Epidermal melanocyte (primary cell): ENCODE measurements around the gene C17orf58.
"Not testable (repeated sequence)": the region's sequence is repeated elsewhere in the genome, so short reads cannot be mapped to it uniquely, and the experiment has no call there.

Experiments
- DNase-seq: peaks from one replicate; pipeline ENCODE4 v3.0.0; 2011; ENCODE audit warnings: low spot score; ENCODE audit not compliant: insufficient read length

Gene C17orf58

DNA sequence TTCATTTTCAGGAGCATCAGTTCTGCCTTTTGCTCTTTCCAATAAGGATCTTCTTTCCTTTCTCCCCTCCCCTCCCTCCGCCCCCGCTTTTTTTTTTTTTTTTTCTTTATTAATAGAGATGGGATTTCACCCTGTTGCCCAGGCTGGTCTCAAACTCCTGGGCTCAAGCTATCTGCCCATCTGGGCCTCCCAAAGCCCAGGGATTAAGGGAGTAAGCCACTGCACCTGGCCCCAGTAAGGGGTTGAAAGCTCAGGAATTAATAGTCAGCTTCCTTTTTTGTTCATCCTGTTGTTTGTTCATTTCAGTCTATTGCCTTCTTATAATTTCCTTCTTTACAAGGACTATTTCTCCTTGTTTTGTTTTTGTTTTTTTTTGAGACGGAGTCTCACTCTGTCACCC is 7.9 kb upstream of the C17orf58 start:
- no peak for DNase-seq

DNA sequence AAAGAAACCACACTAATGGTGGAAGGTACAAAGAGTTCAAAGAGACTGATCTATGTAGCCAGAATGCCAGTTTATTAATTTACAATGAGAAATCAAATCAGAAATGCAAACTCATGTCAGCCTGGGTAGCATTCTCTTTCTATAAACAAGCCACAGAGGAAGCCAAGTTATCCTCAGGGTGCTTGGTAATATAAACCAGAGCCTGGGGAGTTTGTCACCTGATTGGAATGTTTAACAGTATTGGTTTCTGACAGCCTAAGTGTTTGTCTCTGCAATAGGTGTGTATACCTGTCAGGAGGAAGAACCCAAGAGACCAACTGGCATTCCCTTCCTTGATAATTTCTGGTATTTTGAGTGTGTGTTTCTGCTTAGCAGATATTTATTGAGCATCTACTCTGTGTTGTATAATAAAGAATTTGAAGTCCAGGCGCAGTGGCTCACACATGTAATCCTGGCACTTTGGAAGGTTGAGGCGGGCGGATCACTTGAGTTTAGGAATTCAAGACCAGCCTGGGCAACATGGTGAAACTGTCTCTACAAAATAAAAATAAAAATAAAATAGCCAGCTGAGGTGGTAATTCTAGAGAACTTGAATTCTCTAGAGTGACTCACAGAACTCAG is 3.1 kb upstream of the C17orf58 start:
- no peak for DNase-seq

DNA sequence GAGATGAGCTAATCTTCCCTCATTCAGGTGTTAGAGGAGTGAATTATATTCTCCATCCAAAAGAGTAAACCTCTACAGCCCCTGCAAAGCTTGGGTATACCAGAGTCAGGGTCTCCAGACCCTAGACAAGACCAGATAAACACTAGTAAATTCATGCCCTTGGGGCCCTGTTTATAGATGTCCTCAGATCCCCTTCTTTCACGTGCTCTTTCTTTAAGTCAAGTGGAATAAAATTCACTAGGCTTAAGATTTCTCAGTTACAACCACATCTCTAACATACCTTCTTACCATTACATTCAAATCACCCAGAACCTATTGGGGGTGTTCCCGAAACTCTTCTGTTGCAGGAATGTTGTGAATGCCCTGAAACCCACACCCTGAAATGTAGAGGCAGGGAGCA is 2.2 kb upstream of the C17orf58 start:
- DNase-seq = no peak

DNA sequence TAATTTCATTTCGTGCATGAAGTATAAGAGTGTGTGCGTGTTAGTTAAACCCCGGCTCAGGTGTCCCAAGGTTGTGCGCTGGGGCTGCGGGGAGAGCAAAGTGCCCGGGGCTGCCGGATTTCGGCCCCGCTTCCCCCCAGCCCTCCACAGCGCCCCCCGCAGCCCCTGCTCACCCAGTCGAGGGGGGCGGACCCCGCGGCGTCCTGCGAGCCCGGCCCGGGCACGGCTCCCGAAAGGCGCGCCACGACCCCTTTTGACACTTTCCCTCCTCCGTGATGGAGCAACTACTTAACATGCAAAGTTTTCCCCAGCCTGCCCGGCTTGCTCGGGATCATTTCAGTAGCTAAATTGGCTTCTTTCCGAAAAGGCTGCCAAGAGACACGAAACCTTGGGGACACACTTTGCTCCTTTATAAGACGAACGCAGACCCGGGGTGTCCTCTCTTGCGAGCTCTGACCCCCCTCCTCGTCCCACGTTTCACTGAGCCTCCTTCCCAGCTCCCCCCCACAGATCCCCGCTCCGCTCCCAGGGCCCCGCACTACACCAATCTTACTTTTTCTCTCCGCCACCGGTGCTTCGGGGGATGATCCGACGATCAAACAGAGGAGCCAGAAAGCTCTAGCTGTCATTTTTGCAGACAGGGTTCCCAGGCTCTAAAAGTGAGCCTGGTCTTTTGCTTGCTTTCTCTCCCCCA is 552 bp downstream of the C17orf58 start:
- DNase-seq = no peak

DNA sequence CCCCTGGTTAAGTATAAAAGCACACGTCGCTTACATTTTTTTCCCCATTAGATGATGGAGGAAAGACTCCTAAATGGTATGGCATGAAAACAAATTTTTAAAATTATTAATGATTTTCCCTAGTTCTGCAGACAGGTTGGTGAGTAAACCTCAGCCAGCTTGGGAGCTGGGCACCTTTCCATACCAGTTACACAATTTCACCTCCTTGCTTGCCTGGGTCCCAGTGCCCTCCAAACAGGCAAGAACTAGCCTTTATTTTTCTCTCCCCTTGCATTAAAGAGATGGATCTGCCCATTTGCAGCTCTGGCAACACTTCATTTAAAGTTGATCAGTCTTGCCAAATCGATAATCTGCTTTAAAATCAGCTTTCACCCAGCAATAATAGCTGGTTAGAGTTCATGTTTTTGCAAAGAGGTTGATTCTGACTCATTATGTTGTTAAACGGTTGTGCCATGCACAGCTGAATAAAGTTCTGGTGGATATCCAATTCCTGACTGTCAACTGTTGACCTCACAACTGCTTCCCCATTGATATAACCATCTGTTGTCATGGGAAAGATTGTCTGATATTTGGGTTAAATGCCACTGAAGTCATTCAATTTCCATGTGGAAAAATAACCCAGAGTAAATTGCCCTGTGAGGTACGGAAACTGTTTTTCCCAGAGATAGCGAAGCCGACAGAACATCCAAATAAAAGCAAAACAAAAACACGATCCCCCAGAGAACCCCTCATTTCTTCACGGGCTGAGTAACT is 1.3 kb downstream of the C17orf58 start:
- DNase-seq = no peak

DNA sequence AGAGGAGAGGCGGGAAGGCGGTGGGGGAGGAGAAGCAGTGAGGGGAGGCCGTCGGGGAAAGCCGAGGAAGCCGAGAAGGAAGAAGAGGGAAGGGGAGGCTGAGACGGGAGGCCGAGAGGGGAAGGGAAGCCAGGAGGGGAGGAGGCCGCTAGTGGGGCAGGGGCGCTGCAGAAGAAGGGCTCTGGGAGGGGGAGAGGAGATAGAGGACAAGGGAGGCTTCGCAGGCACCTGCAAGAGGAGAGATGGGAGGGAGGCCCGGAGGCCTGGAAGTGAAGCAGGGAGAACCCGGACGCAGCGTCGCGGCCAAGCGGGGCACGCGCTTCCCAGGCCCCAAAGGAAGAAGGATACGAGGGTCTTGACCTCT is 2.3 kb downstream of the C17orf58 start:
- no peak for DNase-seq

DNA sequence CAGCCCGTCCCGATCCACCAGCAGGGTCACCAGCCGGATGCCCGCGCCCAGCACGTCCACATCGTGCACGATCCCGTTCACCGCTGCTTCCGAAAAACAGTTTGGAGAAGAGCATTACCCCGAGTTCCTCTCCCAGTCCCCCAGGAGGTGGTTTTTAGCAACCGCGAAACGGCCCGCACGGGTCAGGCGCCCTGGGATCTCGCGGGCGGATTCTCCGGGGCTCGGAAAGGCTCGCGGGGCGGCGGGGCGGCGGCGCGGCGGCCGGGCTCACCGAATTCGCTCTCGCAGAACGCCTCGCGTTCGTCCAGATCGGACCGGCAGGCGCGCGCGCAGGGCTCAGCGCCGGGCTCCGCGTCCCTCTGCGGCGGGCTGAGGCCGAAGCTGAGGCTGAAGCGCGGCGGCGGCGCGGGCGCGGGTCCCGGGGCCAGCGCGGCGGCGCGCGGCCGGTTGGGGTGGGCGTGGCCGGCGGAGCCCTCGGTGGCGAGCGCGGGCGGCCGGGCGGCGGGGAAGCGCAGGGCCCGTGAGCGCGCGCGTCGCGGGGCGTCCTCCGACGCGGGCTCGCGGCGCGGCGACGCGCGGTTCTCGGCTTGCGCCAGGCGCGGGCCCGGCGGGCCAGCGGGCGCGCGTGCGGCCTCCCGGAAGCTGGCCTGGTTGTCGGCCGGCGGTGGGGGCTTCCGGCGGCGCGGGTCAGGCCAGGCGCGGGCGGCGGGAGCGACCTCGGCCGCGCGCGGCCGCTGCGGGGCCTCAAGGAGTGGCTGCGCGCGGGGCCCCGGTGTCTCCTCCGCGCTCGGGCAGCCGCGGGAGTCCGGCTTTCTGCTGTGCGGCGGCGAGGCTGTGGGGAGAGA is 2.9 kb downstream of the C17orf58 start:
- peak; percentile 74 for DNase-seq

DNA sequence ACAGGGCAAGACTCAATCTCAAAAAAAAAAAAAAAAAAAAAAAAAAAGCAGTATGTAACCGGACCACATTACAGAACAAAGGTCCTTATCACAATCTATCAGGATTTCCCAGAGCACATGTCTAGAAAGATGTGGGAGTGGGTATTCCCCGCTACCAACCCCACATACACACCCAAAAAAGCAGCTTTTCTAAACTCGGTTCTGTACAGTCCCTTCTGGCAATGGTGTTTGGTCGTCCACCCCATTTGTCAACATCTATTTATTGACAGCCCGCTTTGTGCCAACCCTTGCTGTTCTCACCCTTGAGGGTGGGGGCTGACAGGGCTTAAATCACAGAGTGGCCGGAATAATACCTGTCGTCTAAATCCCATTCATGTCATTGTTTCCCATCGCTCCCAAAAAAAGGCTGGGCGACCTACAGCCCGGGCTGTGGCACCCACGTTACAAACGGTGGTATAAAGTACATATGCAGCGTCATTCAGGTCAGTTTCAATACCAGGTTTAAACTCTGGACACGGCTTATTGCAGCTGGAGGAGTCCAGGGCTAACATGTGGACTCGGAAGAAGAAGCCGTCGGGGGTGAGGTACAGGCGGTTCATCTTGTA is 3.6 kb downstream of the C17orf58 start:
- no peak for DNase-seq

DNA sequence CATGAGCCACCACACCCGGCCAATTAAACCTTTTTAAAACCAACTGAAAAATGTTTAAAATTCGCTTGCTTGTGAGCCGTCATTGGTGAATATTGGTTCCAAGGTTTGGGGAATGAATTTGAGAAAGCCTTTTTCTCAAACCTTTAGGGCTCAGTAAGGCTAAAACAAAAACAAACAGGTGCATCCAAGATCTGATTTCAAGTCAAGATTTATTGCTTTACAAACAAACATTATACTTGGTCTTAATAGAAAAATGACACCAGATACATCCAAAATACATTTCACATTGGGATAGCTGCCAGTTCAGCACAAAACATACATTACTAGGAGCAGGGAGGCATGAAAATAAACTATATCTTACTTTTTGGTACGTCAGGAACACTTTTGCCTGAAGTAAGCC is 5.4 kb downstream of the C17orf58 start:
- no peak for DNase-seq

DNA sequence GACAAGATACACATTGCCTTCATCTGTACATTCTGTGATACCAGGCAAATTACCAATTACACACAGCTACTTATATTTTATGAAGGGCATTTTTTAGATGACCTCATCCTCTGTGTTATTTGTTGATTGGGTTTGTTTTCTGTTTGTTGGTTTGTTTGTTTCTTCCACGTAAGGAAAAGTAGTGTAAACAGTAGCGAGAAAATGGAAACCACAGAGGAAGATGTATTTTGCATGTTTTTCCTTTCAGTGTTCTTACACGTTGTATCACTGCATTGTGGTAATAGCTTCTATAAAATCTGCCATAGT is 12.9 kb downstream of the C17orf58 start:
- DNase-seq = no peak

DNA sequence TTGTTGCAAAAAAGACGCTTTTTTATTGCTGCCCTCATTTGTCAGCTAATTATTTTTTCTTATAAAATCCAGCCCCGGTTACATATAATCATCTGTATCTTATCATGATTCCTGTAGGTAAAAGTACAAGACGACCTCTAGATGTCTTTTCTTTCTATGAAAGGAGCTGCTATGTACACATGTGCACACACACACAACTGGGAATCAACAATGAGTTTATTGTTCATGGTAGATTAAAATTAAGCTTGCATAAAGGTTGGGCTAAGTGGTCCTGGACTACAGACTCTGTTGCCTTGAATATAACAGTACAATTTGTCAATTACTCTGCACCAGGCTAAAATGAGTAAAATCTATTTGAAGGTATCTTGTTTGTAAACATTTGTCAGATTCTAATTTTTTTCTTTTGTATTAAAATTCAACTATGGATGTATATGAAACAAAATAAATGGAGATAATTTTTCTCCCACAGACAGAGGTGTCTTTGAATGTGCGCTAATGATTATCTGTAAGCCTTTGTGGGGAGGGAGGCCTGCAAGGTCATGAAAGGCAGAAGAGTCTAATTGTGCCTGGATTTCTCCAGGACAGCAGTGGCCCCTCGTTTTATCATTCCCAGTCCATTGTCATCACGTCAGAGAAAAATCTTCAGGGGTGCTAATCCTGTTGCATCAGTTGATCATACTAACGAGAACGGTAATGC is 13.4 kb downstream of the C17orf58 start:
- DNase-seq = no peak

DNA sequence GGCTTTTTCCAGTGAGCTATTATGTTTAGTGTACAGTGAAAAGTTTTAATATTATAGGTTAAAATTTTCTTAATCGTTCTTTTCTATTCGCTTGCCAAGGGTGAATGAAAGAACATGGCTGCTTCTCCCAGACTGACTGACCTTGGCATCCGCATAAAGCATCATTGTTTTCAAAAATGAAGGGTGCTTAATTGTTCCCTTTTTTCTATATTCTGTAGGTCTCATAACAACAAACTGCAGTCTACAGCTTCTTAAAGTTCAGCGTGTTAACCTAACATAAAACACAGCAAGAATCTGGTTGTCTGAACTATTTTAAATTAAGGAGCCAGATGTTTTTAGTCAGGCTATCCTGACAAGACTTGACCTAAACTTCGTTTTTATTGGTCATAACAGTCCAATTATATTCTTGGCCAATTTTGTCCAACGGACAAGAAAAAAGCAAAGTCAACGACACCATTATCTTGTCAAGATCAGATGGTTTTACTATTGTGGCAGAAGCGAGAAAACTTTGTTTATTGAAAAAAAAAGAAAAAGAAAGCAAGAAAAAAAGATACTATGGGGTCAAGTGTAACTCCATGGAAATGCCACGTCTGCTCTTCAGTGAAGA is 14.1 kb downstream of the C17orf58 start:
- DNase-seq = no peak

DNA sequence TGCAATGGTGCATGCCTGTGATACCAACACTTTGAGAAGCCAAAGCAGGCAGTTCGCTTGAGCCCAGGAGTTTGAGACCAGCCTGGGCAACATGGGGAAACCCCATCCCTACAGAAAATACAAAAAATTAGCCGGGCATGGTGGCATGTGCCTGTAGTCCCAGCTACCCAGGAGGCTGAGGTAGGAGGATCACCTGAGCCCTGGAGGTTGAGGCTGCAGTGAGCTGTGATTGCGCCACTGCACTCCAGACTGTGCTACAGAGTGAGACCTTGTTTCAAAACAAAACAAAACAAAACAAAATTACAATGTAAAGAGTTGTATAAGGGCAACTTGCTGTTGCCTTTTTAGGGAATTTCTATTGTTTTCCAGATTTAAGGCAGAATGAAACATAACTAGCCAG is 15.4 kb downstream of the C17orf58 start:
- not testable (repeated sequence) for DNase-seq

DNA sequence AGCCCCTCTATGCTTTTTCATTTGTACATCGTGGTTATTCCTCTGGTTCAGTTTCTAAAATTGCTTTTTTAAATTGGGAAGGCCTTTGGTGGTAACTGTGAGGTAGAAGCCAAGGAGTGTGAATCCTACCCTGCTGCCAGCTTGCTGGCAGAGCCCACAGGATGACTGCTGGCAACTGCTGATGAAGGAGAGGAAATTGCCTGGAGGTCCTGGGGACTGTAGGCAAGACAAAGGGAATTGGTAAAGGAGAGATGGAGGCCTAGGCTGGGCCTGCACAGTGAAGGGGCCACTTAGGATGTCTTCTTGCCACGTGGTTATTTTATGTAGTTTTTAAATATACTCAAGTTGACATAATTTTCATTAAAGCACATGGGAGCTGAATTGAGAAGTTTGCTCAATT is 15.8 kb downstream of the C17orf58 start:
- no peak for DNase-seq

DNA sequence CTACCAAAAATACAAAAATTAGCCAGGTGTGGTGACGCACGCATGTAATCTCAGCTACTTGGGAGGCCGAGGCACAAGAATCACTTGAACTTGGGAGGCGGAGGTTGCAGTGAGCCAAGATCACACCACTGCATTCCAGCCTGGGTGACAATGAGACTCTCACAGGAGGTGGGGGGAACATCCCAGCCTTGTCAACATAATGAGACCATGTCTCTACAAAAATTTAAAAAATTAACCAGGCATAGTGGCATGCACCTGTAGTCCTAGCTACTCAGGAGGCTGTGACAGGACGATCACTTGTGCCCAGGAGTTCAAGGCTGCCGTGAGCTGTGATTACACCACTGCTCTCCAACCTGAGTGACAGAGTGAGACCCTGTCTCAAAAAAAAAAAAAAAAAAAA is 20.0 kb downstream of the C17orf58 start:
- not testable (repeated sequence) for DNase-seq

DNA sequence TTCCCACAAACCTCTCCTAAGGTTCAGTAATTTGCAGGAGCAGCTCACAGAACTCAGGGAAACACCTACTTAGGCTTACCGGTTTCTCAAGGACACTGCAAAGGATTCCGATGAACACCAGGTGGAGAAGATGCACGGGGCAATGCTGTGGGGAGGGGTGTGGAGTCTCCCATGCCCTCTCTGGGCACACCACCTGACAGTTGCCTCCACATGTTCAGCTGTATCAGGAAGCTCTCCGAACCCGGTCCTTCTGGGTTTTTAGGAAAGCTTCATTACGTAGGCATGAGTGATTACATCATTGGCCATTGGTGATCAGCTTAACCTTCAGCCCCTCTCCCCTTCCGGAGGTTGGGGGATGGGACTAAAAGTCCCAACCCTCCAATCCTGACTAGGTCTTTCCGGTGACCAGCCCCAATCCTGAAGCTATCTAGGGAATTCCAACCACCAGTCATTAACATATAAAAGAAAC is 21.6 kb downstream of the C17orf58 start:
- no peak for DNase-seq

DNA sequence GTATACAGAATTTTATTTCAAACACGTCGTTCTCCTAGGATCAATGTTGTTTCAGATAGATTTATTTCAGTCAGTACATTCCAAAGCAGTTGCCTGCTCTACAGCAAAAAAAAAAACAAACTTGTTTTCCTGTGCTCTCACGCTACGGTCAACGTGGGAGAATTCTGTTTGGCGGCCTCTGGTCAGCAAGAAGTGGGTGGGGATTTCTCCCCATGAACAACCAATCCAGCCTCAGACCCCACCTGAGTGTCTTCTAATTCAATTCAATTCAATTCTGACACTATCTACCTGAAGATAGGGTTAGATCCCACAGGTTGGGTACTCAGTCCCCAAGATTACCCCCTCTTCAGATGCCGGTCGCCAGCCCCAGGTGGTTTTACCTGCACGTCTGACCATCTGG is 22.1 kb downstream of the C17orf58 start:
- no peak for DNase-seq

DNA sequence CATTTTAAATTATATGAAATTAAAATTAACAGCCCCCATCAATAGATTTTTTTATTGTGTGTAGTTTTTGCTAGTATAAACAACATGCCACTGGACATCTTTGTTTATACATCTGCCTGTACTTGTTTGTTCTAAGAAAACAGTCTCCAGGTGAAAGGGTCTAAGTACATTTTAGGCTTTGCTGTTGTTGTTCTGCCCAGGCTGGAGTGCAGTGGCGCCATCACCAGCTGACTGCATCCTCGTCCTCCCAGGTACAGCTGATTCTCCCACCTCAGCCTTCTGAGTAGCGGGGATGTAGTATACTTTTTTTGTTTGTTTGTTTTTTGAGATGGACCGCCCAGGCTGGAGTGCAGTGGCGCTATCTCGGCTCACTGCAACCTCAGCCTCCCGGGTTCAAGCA is 25.5 kb downstream of the C17orf58 start:
- no peak for DNase-seq

DNA sequence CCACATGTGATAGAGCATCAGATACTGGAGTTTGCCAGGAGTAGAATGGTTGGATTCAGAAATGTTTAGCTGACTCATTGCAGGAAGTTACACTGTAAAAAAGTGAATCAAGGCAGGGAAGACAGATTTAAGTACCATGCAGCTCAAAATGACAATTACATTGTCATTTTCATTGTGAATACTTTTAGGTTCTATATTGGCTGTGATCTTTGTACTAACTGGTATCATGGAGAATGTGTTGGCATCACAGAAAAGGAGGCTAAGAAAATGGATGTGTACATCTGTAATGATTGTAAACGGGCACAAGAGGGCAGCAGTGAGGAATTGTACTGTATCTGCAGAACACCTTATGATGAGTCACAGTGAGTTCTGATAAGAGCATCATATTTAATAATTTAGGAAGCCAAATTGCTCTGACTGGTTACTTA is 33.1 kb downstream of the C17orf58 start:
- not testable (repeated sequence) for DNase-seq

DNA sequence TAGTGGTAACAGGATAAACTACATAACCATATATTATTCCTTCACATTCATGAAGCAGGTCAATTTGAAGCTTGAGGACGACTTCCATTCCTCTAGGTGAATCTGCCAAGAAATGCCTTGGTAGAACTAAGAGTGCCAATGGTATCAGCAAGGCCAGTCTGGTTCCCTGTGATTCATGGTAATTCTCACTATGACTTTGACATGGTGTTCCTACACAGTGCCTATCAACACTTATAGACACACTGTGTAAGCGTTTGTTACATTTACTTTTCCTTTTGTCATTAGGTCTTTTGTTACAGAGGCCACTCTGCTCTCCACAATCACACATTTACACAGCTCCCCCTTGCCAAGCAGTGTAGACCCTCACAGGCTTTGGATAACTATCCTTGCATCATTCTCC is 34.1 kb downstream of the C17orf58 start:
- DNase-seq = not testable (repeated sequence)
